Stomach (tissue), 4 donors: Measurements from ENCODE around the gene PLPPR1.

Source experiments
- EP300 ChIP-seq: sonication (generic); formaldehyde crosslinking; IDR thresholded peaks from one replicate; pipeline ENCODE4 v1.6.1; 2017; ENCODE audit warnings: antibody characterized with exemption
- POLR2A ChIP-seq, 4 donors: fragments of 450-650 bp; IDR thresholded peaks; one replicate each; pipeline ENCODE4 v1.6.1; 2016; ENCODE audit warnings: antibody characterized with exemption in 4 of 4, control low read depth in 2 of 4, mild to moderate bottlenecking in 1 of 4, moderate library complexity in 1 of 4
- TF ChIP-seq, protein P1 (sequence below), 7 experiments: fragments of 450-650 bp in 4 of 7; fragments of 200-600 bp in 3 of 7; sonication (generic) in 3 of 7; IDR thresholded peaks; one replicate each; pipeline ENCODE4 v1.5.1; 2016 to 2019; ENCODE audit warnings: antibody characterized with exemption in 7 of 7, control low read depth in 2 of 7, mild to moderate bottlenecking in 1 of 7

DNA sequence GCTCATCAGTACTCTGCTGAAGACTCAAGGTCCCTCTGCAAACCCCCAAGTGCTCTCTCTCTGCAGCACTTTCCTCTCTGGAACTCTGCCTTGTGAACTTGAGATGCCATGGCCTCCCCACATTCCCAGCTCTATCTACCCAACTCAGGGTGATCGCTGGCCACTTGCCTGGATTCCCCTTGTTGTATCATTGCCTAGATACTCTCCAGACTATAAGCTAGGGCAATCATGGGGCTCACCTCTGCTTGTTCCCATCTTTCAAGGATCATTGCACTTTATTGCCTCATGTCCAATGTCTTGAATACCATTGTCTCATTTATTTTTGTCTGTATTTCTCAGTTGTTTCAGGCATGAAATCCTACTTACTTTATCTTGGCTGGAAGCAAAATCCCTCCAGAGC is 144.1 kb downstream of the PLPPR1 start:
- TF ChIP-seq, protein P1, sequence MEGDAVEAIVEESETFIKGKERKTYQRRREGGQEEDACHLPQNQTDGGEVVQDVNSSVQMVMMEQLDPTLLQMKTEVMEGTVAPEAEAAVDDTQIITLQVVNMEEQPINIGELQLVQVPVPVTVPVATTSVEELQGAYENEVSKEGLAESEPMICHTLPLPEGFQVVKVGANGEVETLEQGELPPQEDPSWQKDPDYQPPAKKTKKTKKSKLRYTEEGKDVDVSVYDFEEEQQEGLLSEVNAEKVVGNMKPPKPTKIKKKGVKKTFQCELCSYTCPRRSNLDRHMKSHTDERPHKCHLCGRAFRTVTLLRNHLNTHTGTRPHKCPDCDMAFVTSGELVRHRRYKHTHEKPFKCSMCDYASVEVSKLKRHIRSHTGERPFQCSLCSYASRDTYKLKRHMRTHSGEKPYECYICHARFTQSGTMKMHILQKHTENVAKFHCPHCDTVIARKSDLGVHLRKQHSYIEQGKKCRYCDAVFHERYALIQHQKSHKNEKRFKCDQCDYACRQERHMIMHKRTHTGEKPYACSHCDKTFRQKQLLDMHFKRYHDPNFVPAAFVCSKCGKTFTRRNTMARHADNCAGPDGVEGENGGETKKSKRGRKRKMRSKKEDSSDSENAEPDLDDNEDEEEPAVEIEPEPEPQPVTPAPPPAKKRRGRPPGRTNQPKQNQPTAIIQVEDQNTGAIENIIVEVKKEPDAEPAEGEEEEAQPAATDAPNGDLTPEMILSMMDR (IDR thresholded peaks at IDR 0.05) = no peak
- TF ChIP-seq POLR2A (IDR thresholded peaks at IDR 0.05) (no peak), EP300 (no peak)
